Activated CD8-positive, alpha-beta memory T cell treated with anti-CD3 and anti-CD28 coated beads, Interleukin-2, amount 50 U/mL, for 24 hours (primary cell): ENCODE results near the gene F9.

Experiments
- DNase-seq: peaks from one replicate; pipeline ENCODE4 v3.0.0-alpha.2; 2020; ENCODE audit errors: extremely low read depth

The F9 gene

GRCh38 chrX:139600105-139600504, 69.6 kb downstream of the F9 start:
- DNase-seq = no peak
